ENCODE data around the gene BACH2.

Gene BACH2

DNA sequence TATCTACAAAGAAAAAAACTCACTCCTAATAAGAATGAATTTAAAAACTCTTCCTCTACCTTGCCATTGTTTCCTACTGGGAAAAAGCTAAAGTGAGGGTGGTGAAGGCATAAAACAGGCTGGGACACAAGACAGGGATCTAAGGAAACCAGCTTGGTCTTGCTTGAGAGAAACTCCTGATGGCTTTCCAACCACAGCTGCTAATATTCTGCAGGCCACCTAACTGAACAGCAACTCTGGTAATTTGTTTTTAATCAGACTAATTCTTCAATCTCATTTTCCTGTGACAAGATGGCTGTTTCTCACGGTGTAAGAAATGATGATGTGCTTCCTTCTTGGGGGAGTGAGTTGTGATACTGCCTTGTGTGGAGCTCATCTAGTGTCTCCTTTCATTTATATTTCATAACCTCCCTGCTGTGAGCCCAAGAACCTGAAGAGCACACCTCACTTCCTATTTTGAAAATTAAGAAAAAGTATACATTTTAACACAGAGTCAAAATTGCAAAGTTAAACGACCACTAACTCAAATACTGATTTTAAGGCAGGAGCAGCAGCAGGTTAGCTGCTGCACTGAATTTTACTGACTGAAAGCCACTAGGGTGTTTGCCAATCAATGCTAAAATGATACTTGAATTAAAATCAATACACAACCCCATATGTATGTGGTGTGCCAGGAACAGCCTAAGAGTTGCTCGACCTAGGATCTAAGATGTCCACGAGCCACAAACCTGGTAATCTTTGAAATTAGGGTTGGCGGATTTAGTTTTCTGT is 58.0 kb downstream of the BACH2 start:
- Histone ChIP-seq H3K27me3 (ENCODE audit: insufficient read depth, poor library complexity, severe bottlenecking) (no peaks in the 10 kb centered on the region), H3K4me3 (replicated peaks; ENCODE audit: insufficient read depth, low read length) (no peak overlapping the region), H3K27ac (replicated peaks) (no peak overlapping the region)
- DNase-seq (ENCODE audit: low read depth in 1 of 2, low spot score in 1 of 2): no peak
- TF ChIP-seq, protein P1, sequence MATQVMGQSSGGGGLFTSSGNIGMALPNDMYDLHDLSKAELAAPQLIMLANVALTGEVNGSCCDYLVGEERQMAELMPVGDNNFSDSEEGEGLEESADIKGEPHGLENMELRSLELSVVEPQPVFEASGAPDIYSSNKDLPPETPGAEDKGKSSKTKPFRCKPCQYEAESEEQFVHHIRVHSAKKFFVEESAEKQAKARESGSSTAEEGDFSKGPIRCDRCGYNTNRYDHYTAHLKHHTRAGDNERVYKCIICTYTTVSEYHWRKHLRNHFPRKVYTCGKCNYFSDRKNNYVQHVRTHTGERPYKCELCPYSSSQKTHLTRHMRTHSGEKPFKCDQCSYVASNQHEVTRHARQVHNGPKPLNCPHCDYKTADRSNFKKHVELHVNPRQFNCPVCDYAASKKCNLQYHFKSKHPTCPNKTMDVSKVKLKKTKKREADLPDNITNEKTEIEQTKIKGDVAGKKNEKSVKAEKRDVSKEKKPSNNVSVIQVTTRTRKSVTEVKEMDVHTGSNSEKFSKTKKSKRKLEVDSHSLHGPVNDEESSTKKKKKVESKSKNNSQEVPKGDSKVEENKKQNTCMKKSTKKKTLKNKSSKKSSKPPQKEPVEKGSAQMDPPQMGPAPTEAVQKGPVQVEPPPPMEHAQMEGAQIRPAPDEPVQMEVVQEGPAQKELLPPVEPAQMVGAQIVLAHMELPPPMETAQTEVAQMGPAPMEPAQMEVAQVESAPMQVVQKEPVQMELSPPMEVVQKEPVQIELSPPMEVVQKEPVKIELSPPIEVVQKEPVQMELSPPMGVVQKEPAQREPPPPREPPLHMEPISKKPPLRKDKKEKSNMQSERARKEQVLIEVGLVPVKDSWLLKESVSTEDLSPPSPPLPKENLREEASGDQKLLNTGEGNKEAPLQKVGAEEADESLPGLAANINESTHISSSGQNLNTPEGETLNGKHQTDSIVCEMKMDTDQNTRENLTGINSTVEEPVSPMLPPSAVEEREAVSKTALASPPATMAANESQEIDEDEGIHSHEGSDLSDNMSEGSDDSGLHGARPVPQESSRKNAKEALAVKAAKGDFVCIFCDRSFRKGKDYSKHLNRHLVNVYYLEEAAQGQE (IDR thresholded peaks at IDR 0.05; ENCODE audit: insufficient replicate concordance, low read depth): no peak
- TF ChIP-seq SPI1 (IDR thresholded peaks at IDR 0.05; ENCODE audit: borderline replicate concordance, low read depth): no peak
- TF ChIP-seq GABPA (IDR thresholded peaks at IDR 0.05; ENCODE audit: low read depth): no peak

DNA sequence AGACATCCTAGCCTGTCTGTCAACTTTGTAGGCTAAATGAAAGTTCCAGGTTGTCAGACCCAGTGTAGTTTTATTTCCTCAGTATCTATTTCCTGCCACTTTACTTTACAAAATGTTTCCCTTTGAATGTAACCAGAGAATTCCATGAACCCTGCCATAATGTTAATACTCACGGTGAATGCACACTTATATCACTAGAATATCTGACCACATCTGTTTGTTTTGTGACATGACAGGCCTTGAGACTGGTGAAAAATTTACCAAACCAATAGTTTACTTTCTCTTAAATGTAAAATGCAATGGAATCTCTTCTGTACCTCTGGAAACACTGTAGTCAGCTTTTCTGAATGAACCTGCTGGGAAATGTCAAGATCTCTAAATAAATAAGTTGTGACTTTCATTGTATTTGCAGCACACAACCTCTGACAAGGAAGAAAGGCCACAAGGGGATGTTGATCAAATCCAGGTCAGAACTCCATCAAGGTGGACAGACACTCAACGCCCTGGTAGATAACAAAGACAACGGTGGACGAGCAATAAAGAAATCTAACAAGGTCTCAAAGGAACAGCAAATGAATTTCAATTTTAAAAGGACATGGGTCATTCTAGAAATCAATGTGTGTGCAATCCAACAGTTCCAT is 59.2 kb downstream of the BACH2 start:
- no peaks in the 10 kb centered on the region for H3K27me3 ChIP-seq (ENCODE audit: insufficient read depth, poor library complexity, severe bottlenecking)
- DNase-seq (ENCODE audit: low read depth in 1 of 2, low spot score in 1 of 2): no peak
- TF ChIP-seq, protein P2, sequence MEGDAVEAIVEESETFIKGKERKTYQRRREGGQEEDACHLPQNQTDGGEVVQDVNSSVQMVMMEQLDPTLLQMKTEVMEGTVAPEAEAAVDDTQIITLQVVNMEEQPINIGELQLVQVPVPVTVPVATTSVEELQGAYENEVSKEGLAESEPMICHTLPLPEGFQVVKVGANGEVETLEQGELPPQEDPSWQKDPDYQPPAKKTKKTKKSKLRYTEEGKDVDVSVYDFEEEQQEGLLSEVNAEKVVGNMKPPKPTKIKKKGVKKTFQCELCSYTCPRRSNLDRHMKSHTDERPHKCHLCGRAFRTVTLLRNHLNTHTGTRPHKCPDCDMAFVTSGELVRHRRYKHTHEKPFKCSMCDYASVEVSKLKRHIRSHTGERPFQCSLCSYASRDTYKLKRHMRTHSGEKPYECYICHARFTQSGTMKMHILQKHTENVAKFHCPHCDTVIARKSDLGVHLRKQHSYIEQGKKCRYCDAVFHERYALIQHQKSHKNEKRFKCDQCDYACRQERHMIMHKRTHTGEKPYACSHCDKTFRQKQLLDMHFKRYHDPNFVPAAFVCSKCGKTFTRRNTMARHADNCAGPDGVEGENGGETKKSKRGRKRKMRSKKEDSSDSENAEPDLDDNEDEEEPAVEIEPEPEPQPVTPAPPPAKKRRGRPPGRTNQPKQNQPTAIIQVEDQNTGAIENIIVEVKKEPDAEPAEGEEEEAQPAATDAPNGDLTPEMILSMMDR (IDR thresholded peaks at IDR 0.05; ENCODE audit: insufficient read depth, low read length): no peak
- TF ChIP-seq, protein P1 (IDR thresholded peaks at IDR 0.05; ENCODE audit: insufficient replicate concordance, low read depth): no peak
- no peak for TF ChIP-seq POLR2AphosphoS5 (IDR thresholded peaks at IDR 0.05; ENCODE audit: low read depth)
- no peak for TF ChIP-seq GABPA (IDR thresholded peaks at IDR 0.05; ENCODE audit: low read depth)
- no peak for TF ChIP-seq SPI1 (IDR thresholded peaks at IDR 0.05; ENCODE audit: borderline replicate concordance, low read depth)
- no peak overlapping the region for H3K27ac ChIP-seq (replicated peaks)
- no peak overlapping the region for H3K4me3 ChIP-seq (replicated peaks; ENCODE audit: insufficient read depth, low read length)

DNA sequence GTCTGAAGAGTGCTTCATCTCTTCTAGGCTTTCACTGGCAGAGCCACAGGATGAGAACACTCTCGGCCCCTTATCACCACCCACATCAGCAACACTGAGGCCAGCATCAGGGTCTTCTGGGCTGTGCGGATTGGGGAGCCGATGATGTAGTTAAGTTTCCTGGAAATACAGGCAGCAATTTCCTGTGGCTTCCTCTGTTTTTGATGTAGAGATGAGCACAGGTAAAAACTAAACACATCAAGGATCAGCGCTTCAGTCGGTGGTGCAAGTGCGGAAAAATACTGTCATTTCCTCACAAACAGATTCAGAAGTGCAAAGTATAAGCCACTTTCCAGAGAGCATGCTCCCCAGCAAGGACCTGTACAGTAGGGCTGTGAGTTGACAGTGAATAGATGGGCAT is 62.6 kb downstream of the BACH2 start:
- Histone ChIP-seq H3K27ac (replicated peaks) (no peak overlapping the region), H3K4me3 (replicated peaks; ENCODE audit: insufficient read depth, low read length) (no peak overlapping the region), H3K27me3 (ENCODE audit: insufficient read depth, poor library complexity, severe bottlenecking) (no peaks in the 10 kb centered on the region)
- DNase-seq (ENCODE audit: low read depth in 1 of 2, low spot score in 1 of 2): no peak
- TF ChIP-seq POLR2AphosphoS5 (IDR thresholded peaks at IDR 0.05; ENCODE audit: low read depth) (no peak), GABPA (IDR thresholded peaks at IDR 0.05; ENCODE audit: low read depth) (no peak), SPI1 (IDR thresholded peaks at IDR 0.05; ENCODE audit: borderline replicate concordance, low read depth) (no peak)
- TF ChIP-seq, protein P1 (IDR thresholded peaks at IDR 0.05; ENCODE audit: insufficient replicate concordance, low read depth): no peak
- TF ChIP-seq, protein P2 (IDR thresholded peaks at IDR 0.05; ENCODE audit: insufficient read depth, low read length): no peak
